GM19328 (cell line): ENCODE data around the gene ST7.

ENCODE experiments used
- ATAC-seq: cut with Tn5 transposase; IDR thresholded peaks from one replicate; pipeline ENCODE4 v1.9.1; 2021; ENCODE audit warnings: mild to moderate bottlenecking, moderate library complexity; ENCODE audit not compliant: unreplicated experiment

The ST7 gene

GRCh38 chr7:117145333-117145732 lies 192.0 kb downstream of the ST7 start:
- ATAC-seq, result no peak

GRCh38 chr7:117146059-117146458 lies 192.8 kb downstream of the ST7 start:
- no peak for ATAC-seq

DNA sequence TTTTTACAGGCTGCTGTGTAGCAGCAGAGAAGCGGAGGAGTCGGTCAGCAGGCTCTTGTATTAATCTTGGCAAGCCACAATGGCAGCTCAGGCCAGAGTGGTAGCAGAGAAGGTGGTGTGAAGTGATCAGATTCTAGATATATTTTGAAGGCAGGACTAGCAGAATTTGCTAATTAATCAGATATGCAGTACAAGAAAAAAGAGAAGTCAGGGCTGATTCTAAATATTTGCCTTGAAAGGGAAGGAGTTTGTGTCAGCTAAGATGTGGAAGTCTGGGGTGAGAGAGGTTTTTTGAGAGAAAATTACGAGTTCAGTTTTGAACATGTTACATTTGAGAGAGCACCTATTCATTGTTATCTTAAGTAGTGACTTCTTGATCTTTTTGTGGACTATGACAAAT lies 193.2 kb downstream of the ST7 start:
- no peak for ATAC-seq

DNA sequence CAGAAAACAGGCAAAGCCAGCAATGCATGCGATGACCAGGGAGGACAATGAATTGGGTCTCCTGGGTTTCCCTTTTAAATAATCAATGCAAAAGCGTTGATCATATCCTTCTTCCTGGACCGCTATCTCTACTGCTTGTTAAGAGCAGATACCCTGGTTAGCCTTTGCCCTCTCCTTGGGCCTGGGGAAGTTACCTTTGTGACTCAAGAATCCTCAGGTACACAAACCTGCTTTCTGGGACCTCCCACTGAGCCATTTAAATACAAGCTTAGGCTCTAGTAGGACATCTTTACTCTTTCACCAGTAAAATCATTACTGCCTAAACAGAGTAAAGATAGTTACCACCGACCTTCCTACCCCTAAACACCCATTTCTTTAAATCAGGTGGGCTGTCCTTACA lies 195.7 kb downstream of the ST7 start:
- ATAC-seq, result no peak

DNA sequence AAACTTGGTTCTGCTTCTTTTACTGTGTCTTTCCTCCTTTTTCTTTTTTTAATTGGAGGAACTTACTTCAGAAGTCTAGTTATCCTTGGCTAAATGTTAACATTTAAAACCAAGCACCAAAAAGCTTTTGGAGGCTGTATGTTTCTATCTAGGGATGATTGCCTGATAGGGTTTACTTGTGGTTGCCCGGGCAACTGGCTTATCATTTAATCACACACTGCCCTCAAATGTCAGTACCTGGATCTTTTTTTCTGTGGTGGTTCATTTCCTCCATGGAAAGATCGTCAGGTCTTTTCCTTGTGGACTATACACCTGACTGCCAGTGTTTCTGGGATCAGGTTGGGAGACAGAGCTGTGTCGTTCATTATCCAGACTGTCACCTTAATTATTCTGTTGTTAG lies 196.4 kb downstream of the ST7 start:
- no peak for ATAC-seq

DNA sequence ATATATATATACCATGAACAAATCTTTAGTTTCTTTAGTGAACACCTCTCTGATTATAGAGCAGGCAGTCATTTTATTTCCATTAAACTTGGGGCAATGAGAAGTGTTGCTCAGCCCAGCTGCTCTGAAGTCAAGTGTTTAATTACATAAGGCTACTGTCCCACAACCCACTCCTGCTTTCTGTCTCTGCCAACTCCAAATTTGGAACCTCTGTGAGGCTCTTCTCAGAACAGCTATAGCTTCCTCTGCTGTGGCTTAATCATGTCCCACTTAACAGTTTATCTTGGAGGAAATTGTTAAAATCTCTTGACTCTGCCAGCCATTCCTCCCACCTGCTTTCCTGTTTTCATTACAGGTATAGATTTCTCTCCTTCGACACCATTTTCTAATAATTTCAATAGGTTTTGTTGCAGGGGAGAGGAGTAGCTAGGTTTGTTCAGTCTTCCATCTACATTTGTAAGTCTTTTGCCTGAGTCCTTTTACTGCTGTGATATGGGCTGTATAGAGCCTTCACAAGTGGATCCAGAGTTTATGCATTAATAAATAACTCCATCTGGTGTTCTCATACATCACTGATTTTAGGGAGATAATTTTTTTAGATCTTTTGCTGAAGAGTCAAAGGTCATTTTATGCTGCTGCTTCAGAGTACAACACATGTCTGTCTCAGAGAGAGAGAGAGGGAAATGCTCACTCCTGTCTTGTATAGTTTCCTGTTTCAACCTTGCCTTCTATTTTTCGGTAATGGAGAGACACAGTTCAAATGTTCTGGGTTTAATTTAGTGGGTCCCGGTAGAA lies 199.1 kb downstream of the ST7 start:
- no peak for ATAC-seq

- ATAC-seq, result no peak
These were observed 199.8 kb downstream of the ST7 start for GRCh38 chr7:117153016-117153545.

- ATAC-seq, result no peak
These were observed 201.4 kb downstream of the ST7 start for GRCh38 chr7:117154721-117155120.

DNA sequence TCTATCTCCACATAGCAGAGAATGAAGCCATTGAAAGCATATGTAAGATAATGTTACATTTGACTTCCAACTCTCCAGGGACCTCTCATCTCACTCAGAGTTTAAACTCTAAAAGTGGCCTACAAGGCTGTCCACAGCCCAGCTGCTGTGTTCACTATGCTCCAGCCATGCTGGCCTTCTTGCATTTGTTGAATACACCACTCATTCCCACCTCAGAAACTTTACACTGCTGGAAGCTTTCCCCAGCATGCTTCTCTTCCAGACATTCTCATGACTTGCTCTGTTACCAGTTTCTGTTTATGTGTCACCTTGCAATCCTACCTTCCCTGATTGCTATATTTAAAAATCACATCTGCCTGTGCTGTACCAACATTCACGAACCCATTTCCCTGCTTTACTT lies 202.4 kb downstream of the ST7 start:
- no peak for ATAC-seq

- no peak for ATAC-seq
These were observed 204.2 kb downstream of the ST7 start for GRCh38 chr7:117157241-117158209.

- ATAC-seq, result no peak
These were observed 205.8 kb downstream of the ST7 start for GRCh38 chr7:117158941-117159697.

DNA sequence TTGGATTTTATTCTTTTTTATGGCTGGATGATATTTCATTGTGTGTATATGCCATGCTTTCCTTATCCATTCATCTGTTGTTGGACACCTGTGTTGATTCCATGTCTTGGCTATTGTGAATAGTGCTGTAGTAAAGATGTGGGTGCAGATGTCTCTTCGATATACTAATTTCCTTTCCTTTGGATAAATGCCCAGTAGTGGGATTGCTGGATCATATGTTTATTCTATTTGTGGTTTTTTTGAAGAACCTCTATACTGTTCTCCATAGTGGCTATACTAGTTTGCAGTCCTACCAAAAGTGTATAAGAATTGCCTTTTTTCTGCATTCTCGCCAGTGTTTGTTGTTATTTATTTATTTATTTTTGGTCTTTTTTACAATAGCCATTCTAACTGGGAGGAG lies 209.8 kb downstream of the ST7 start:
- no peak for ATAC-seq

GRCh38 chr7:117164620-117165019 lies 211.3 kb downstream of the ST7 start:
- ATAC-seq, result no peak

- no peak for ATAC-seq
These were observed 212.4 kb downstream of the ST7 start for GRCh38 chr7:117165656-117166055.

GRCh38 chr7:117169907-117170306 lies 216.6 kb downstream of the ST7 start:
- ATAC-seq, result no peak

DNA sequence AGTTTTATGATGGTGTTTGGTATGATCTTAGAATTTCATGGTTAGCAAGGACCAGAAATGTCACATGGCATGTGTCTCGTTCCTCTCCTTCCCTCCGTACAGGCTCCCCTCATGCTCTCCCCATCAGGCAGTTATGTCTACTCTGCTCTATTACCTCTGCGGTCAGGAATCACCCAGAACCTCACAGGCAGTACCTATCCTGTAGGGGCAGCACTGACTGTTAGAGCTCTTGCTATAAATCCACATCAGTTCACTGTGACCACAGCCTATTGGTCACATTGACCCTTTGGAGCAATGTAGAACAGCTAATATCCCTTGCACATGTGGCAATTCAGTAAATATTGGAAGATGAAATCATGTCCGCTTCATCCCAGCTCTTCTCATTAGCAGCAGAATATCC lies 217.8 kb downstream of the ST7 start:
- ATAC-seq, result no peak

DNA sequence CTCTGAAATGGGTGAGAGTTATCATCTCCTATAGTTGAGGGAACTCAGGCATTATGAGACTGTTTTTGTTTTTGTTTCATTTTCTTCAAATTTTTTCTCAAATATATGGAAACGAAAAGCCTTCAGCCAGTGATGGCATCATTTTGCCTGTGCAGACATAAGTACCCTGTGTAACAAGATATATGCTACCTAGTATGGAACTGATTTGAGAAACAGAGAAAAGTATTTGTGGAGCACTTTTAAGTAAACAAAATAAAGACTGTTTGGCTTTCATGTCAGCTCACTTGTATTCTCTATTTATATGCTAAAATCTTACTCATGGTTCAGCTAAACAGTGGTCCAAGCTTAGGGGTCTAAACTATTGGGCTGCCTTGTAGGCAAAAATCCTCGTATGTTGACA lies 219.0 kb downstream of the ST7 start:
- ATAC-seq, result no peak

GRCh38 chr7:117173035-117173770 lies 219.9 kb downstream of the ST7 start:
- ATAC-seq, result no peak

DNA sequence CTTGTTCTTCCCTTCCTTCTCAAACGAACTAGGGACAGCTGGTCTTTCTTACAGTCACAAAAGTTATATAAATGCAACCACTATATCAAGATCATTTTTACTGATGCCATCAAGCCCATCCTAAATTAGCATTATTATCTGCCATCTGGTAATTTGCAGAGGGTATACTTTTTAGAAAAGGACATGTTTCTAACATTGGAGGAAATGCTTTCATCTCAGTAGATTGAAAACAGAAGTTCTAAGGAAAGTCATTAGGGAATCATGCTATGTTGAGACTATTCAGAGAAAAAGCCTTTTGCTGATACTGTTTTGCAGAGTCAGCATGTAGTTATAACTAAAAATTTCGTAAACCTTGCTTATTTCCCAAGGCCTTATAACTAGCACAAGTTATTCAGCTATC lies 222.9 kb downstream of the ST7 start:
- no peak for ATAC-seq

DNA sequence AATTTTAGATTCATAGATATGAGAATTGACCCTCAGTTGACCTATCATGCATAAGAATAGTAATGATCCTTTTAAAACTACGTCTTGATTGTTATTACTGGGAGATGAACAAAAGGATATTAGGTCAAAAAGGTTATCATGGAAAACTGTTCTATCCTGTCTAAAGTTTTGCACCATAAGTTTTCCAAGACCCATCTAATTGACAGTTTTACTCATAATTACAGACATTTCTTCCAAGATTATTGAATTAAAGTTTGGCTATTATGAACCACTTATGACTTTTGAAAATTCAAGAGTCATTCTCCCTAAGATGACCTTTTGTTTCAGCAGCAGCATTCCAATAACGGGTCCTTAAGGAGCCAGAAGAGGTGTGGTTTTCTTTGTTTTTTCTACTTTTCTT lies 225.3 kb downstream of the ST7 start:
- no peak for ATAC-seq
